GM13977 (cell line): ENCODE measurements around the gene ELP1.

Experiments
- DNase-seq: peaks from one replicate; pipeline ENCODE4 v3.0.0; 2012; ENCODE audit warnings: low spot score
- CTCF ChIP-seq: IDR thresholded peaks from 2 replicates; pipeline ENCODE4 v1.5.1; 2012; ENCODE audit warnings: mild to moderate bottlenecking, control low read depth; ENCODE audit not compliant: insufficient read depth; ENCODE audit errors: extremely low read depth, missing control alignments
- in situ Hi-C: fragments of 300-500 bp; cut with MboI; formaldehyde crosslinking; loops from one replicate; pipeline ENCODE4 v1.12.0; 2022; ENCODE audit warnings: low sequenced_read_pairs, low pct_unique_long_range_greater_than_20kb, mixed read lengths, inconsistent platforms; ENCODE audit not compliant: unreplicated experiment

The ELP1 gene

GRCh38 chr9:108884701-108885100 lies 49.2 kb downstream of the ELP1 start:
- no peak for DNase-seq
- TF ChIP-seq CTCF: no peak
- in situ Hi-C loops: no loop called here

DNA sequence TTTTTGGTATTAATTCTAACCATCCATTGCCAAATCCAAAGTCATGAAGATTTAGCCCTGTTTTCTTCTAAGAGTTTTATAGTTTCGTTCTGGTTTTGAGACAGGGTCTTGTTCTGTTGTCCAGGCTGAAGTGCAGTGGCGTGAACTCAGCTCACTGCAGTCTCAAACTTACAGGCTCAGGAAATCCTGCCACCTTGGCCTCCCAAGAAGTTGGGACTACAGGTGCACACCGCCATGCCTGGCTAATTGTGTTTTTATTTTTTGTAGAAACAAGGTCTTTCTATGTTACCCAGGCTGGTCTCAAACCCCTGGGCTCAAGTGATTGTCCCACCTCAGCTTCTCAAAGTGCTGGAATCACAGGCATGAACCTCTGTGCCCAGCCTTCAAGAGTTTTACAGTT lies 50.8 kb downstream of the ELP1 start:
- in situ Hi-C loops: no loop called here
- TF ChIP-seq CTCF: no peak
- no peak for DNase-seq

- in situ Hi-C loops: no loop called here
- no peak for DNase-seq
- TF ChIP-seq CTCF: no peak
Observed at GRCh38 chr9:108882052-108882888, 51.7 kb downstream of the ELP1 start.

- no peak for DNase-seq
- TF ChIP-seq CTCF: no peak
- in situ Hi-C loops: no loop called here
Observed at GRCh38 chr9:108880738-108881316, 53.1 kb downstream of the ELP1 start.

DNA sequence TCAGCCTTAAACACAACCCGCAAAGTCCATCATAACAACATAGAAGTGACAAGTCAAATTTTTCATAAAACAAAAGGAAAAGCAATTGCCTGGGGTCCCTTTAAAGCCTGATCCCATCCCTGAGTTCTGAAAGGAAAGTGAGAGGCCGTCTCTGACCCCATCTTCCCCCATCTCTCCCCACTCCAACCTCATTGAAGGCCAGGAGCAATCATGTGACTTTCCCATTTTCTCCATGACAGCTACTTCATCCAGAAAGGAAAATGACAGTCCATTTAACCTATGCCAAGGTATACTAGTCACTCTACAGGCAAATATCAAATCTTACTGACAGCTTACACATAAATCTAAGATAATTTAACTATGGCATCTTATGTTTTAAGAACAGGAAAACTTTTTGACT lies 56.4 kb downstream of the ELP1 start:
- no peak for DNase-seq
- no peak for TF ChIP-seq CTCF
- in situ Hi-C loops: no loop called here

GRCh38 chr9:108876425-108876824 lies 57.5 kb downstream of the ELP1 start:
- in situ Hi-C loops: no loop called here
- no peak for TF ChIP-seq CTCF
- DNase-seq: no peak
